Articular chondrocyte of knee joint (primary cell): ENCODE results near the gene TOMM40. TPM values are rescaled to one million over a fixed set of nuclear protein-coding genes. Genes with fewer than 3 reads are reported as not detected.

Source experiments
- total RNA-seq: library from RNA; depleted of rRNA; stranded (reverse); fragments of >200 nt; gene quantifications from 2 replicates; pipeline ENCODE4 v1.2.3, GENCODE V29; 2012

TOMM40 gene
- 18.2 and 25.2 TPM in 2 replicates for total RNA-seq

GRCh38 chr19:44891016-44891882 is at the start of gene TOMM40:
Gene TOMM40, plus strand, starts transcription at chr19:44891254. Its CDS starts 162 bp downstream, at chr19:44891416.

GRCh38 chr19:44845612-44846454 is 45.2 kb upstream of the TOMM40 start, which contains the start of gene NECTIN2:
Gene NECTIN2, plus strand, starts transcription at chr19:44846297. Its CDS starts 229 bp downstream, at chr19:44846526.

DNA sequence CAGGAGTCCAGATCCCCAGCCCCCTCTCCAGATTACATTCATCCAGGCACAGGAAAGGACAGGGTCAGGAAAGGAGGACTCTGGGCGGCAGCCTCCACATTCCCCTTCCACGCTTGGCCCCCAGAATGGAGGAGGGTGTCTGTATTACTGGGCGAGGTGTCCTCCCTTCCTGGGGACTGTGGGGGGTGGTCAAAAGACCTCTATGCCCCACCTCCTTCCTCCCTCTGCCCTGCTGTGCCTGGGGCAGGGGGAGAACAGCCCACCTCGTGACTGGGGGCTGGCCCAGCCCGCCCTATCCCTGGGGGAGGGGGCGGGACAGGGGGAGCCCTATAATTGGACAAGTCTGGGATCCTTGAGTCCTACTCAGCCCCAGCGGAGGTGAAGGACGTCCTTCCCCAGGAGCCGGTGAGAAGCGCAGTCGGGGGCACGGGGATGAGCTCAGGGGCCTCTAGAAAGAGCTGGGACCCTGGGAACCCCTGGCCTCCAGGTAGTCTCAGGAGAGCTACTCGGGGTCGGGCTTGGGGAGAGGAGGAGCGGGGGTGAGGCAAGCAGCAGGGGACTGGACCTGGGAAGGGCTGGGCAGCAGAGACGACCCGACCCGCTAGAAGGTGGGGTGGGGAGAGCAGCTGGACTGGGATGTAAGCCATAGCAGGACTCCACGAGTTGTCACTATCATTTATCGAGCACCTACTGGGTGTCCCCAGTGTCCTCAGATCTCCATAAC is 14.5 kb downstream of the TOMM40 start, which contains the start of gene APOE:
Gene APOE (plus strand): TSS at position 360 of the 724 bp plus-strand sequence. CDS start 829 bp downstream, outside the sequence.

GRCh38 chr19:44914433-44915206 is 23.6 kb downstream of the TOMM40 start, which contains the start of gene APOC1:
Gene APOC1, plus strand, starts transcription at chr19:44914608. Its CDS starts 284 bp downstream, at chr19:44914892.

GRCh38 chr19:44942067-44942571 is 51.1 kb downstream of the TOMM40 start, which contains the start of gene APOC4:
Gene APOC4, plus strand, starts transcription at chr19:44942237. Its CDS starts 41 bp downstream, at chr19:44942278.

Other genes starting within 250 kb of the TOMM40 start
- gene PVR, start 247.3 kb upstream of the TOMM40 start, total RNA-seq: 86.0 and 95.1 TPM in 2 replicates
- gene CEACAM19, start 219.8 kb upstream of the TOMM40 start, total RNA-seq: 2.2 and 3.1 TPM in 2 replicates
- not detected in 2 replicates for gene CEACAM16, start 192.1 kb upstream of the TOMM40 start, total RNA-seq
- 11.2 and 14.2 TPM in 2 replicates for gene BCL3, start 142.5 kb upstream of the TOMM40 start, total RNA-seq
- not detected in 2 replicates for gene CBLC, start 113.4 kb upstream of the TOMM40 start, total RNA-seq
- 10.7 and 13.1 TPM in 2 replicates for gene BCAM, start 82.2 kb upstream of the TOMM40 start, total RNA-seq
- gene NECTIN2, start 45.0 kb upstream of the TOMM40 start, total RNA-seq: 35.6 and 43.1 TPM in 2 replicates
- 0.26 and 0.32 TPM in 2 replicates for gene APOE, start 14.5 kb downstream of the TOMM40 start, total RNA-seq
- gene APOC1, start 23.4 kb downstream of the TOMM40 start, total RNA-seq: 0.52 and 0.86 TPM in 2 replicates
- not detected in 2 replicates for gene APOC4, start 51.0 kb downstream of the TOMM40 start, total RNA-seq
- gene APOC2, start 54.8 kb downstream of the TOMM40 start, total RNA-seq: not detected in 2 replicates
- gene CLPTM1, start 64.1 kb downstream of the TOMM40 start, total RNA-seq: 35.1 and 37.4 TPM in 2 replicates
- 6.9 and 8.0 TPM in 2 replicates for gene RELB, start 110.2 kb downstream of the TOMM40 start, total RNA-seq
- 18.2 and 27.3 TPM in 2 replicates for gene CLASRP, start 147.8 kb downstream of the TOMM40 start, total RNA-seq
- gene ZNF296, start 185.2 kb downstream of the TOMM40 start, total RNA-seq: 0.11 TPM in 1 of 2 replicates, not detected in the other
- gene GEMIN7, start 188.0 kb downstream of the TOMM40 start, total RNA-seq: 13.2 and 20.1 TPM in 2 replicates
- gene PPP1R37, start 201.9 kb downstream of the TOMM40 start, total RNA-seq: 24.0 and 24.6 TPM in 2 replicates